Kidney epithelial cell (primary cell): Measurements from ENCODE around the gene GNA15. TPM values are rescaled to one million over a fixed set of nuclear protein-coding genes. Genes with fewer than 3 reads are reported as not detected.
"Not testable (repeated sequence)": the region's sequence is repeated elsewhere in the genome, so short reads cannot be mapped to it uniquely, and the experiment has no call there.

ENCODE experiments used
- DNase-seq: peaks from one replicate; pipeline ENCODE4 v3.0.0-alpha.2; 2010; ENCODE audit warnings: low read depth
- H3K27me3 ChIP-seq: 2 replicates; pipeline ENCODE4 v1.6.0; 2011; ENCODE audit warnings: low read length; ENCODE audit not compliant: control insufficient read depth, insufficient read depth
- H3K36me3 ChIP-seq: 2 replicates; pipeline ENCODE4 v1.5.1; 2011; ENCODE audit warnings: low read length; ENCODE audit not compliant: control insufficient read depth, insufficient read depth
- H3K4me3 ChIP-seq: 2 replicates; pipeline ENCODE4 v1.5.1; 2011; ENCODE audit warnings: low read depth, mild to moderate bottlenecking, control low read depth, low read length
- CTCF ChIP-seq: IDR thresholded peaks from 2 replicates; pipeline ENCODE4 v1.5.1; 2011; ENCODE audit warnings: mild to moderate bottlenecking, moderate library complexity, low read length, control low read depth, inconsistent platforms; ENCODE audit not compliant: insufficient read depth, poor library complexity, severe bottlenecking
- total RNA-seq: library from RNA; depleted of rRNA; stranded (reverse); fragments of >200 nt; gene quantifications from 2 replicates; pipeline ENCODE4 v1.2.3, GENCODE V29; 2015

Gene GNA15
- total RNA-seq, 1 donor from 2014 or later = 2.3 TPM

- H3K36me3 ChIP-seq = no peaks in the 10 kb centered on the region
- no peak for TF ChIP-seq CTCF
- DNase-seq = no peak
- H3K27me3 ChIP-seq = no peaks in the 10 kb centered on the region
- H3K4me3 ChIP-seq = no peak overlapping the region
Observed at GRCh38 chr19:3201072-3201700, 65.4 kb downstream of the GNA15 start.

- no peak for DNase-seq
Observed at GRCh38 chr19:3201911-3202310, 66.1 kb downstream of the GNA15 start.

GRCh38 chr19:3202346-3202745 lies 66.5 kb downstream of the GNA15 start:
- no peak for TF ChIP-seq CTCF
- H3K36me3 ChIP-seq = no peaks in the 10 kb centered on the region
- H3K4me3 ChIP-seq = no peak overlapping the region
- H3K27me3 ChIP-seq = no peaks in the 10 kb centered on the region
- no peak for DNase-seq

More at GRCh38 chr19:3201911-3202310, 66.1 kb downstream of the GNA15 start:
- Histone ChIP-seq H3K27me3 (no peaks in the 10 kb centered on the region), H3K4me3 (no peak overlapping the region), H3K36me3 (no peaks in the 10 kb centered on the region)
- TF ChIP-seq CTCF = no peak

- H3K27me3 ChIP-seq, DNase-seq, H3K36me3 ChIP-seq, H3K4me3 ChIP-seq: not testable (repeated sequence)
Observed at GRCh38 chr19:3202895-3203294, 67.1 kb downstream of the GNA15 start.

GRCh38 chr19:3203805-3204645 lies 68.2 kb downstream of the GNA15 start:
- TF ChIP-seq CTCF = no peak
- no peak overlapping the region for H3K4me3 ChIP-seq
- no peaks in the 10 kb centered on the region for H3K36me3 ChIP-seq
- H3K27me3 ChIP-seq = no peaks in the 10 kb centered on the region
- DNase-seq = no peak

- H3K36me3 ChIP-seq = no peaks in the 10 kb centered on the region
Observed at GRCh38 chr19:3204646-3205275, 68.9 kb downstream of the GNA15 start.

More at GRCh38 chr19:3204646-3205275, 68.9 kb downstream of the GNA15 start:
- Histone ChIP-seq H3K27me3 (no peaks in the 10 kb centered on the region), H3K4me3 (no peak overlapping the region)
- TF ChIP-seq CTCF = no peak
- no peak for DNase-seq
